K562 (cell line): ENCODE measurements around the gene FTO. TPM values are rescaled to one million over a fixed set of nuclear protein-coding genes. Genes with fewer than 3 reads are reported as not detected.
A peak's percentile ranks its signal among the peaks of the same experiment; 100 is the strongest.

Source experiments
- BMI1 ChIP-seq: fragments of 150-350 bp; IDR thresholded peaks from 2 replicates; pipeline ENCODE4 v1.6.1; 2014; ENCODE audit warnings: low read length
- BRF1 ChIP-seq: IDR thresholded peaks from 3 replicates; pipeline ENCODE4 v1.6.1; 2011; ENCODE audit warnings: borderline replicate concordance, mild to moderate bottlenecking; ENCODE audit not compliant: insufficient read length; ENCODE audit errors: extremely low read depth
- CHD2 ChIP-seq: IDR thresholded peaks from 2 replicates; pipeline ENCODE4 v1.6.1; 2011; ENCODE audit warnings: low read depth, low read length
- CTBP1 ChIP-seq: fragments of 450-650 bp; IDR thresholded peaks from 2 replicates; pipeline ENCODE4 v1.6.1; 2016; ENCODE audit warnings: borderline replicate concordance
- E2F3 ChIP-seq: fragments of 250-450 bp; sonication (Bioruptor Pico); IDR thresholded peaks from 2 replicates; pipeline ENCODE4 v1.4.0; 2020; ENCODE audit warnings: mild to moderate bottlenecking
- FOXK1 ChIP-seq: sonication (generic); formaldehyde crosslinking; IDR thresholded peaks from 2 replicates; pipeline ENCODE4 v1.8.0; 2022; ENCODE audit warnings: missing genetic modification reagents, mild to moderate bottlenecking, borderline replicate concordance
- HDAC3 ChIP-seq: fragments of 450-650 bp; IDR thresholded peaks from 2 replicates; pipeline ENCODE4 v1.6.1; 2018; ENCODE audit warnings: borderline replicate concordance, mild to moderate bottlenecking, moderate library complexity; ENCODE audit not compliant: partially characterized antibody
- HMGN3 ChIP-seq: IDR thresholded peaks from 2 replicates; pipeline ENCODE4 v1.6.1; 2011; ENCODE audit warnings: borderline replicate concordance, low read depth, mild to moderate bottlenecking, mixed read lengths, low read length; ENCODE audit not compliant: insufficient read length; ENCODE audit errors: extremely low read depth
- KDM2B ChIP-seq: fragments of 250-450 bp; sonication (Bioruptor Pico); IDR thresholded peaks from 2 replicates; pipeline ENCODE4 v1.8.0; 2021; ENCODE audit warnings: mild to moderate bottlenecking, moderate library complexity
- OTX1 ChIP-seq: fragments of 450-650 bp; formaldehyde crosslinking; IDR thresholded peaks from 2 replicates; pipeline ENCODE4 v1.4.0; 2022; ENCODE audit warnings: mild to moderate bottlenecking
- RFX1 ChIP-seq: fragments of 450-650 bp; IDR thresholded peaks from 2 replicates; pipeline ENCODE4 v1.6.1; 2016; ENCODE audit warnings: mild to moderate bottlenecking, moderate library complexity
- SMAD3 ChIP-seq: fragments of 450-650 bp; formaldehyde crosslinking; conservative IDR thresholded peaks from 2 replicates; pipeline ENCODE4 v1.4.0; 2020; ENCODE audit warnings: mild to moderate bottlenecking
- ZBTB40 ChIP-seq, 2 experiments: fragments of 450-650 bp in 1 of 2; sonication (generic) in 1 of 2; formaldehyde crosslinking in 1 of 2; IDR thresholded peaks; 2 replicates each; pipeline versions ENCODE4 v1.7.1 to v1.9.0; 2016 to 2022; ENCODE audit warnings: inconsistent platforms in 1 of 2, mild to moderate bottlenecking in 1 of 2, missing genetic modification reagents in 1 of 2
- ZNF395 ChIP-seq: fragments of 200-800 bp; sonication (Bioruptor generic); IDR thresholded peaks from 2 replicates; pipeline ENCODE4 v1.6.1; 2017; ENCODE audit warnings: missing genetic modification characterization, missing compliant biosample characterization
- ZNF717 ChIP-seq: fragments of 250-450 bp; sonication (Bioruptor Pico); IDR thresholded peaks from 2 replicates; pipeline ENCODE4 v1.5.0; 2021
- polyA plus RNA-seq, 8 experiments: library from polyadenylated mRNA; depleted of rRNA in 4 of 8; stranded (reverse) in 5 of 8; unstranded in 3 of 8; fragments of >200 nt; fragmentation: Nextera tagmentation in 2 of 8; fragmentation: Illumina TruSeq in 1 of 8; extraction: Ambion mirVana in 2 of 8; extraction: Trizol in 1 of 8; gene quantifications; 2 replicates each; pipeline versions ENCODE4 v1.2.1 to v1.2.3, GENCODE V29; 2011 to 2014; ENCODE audit warnings: inconsistent platforms in 1 of 8, missing spikeins in 1 of 8
- total RNA-seq, 7 experiments: library from RNA; depleted of rRNA in 6 of 7; stranded (reverse); fragments of >200 nt in 6 of 7; fragmentation: Illumina TruSeq in 2 of 7; extraction: Trizol in 2 of 7; gene quantifications; 2 replicates each; pipeline versions ENCODE4 v1.2.1 to v1.2.3, GENCODE V29; 2011 to 2021; ENCODE audit warnings: low replicate concordance in 1 of 7

The FTO gene
- total and polyA plus RNA-seq, 9 of the 15 experiments (the other 6 are each of a cell fraction or from before 2014, with no cell fraction given), result 11.3 to 27.7 (median 25.5) TPM

GRCh38 chr16:53703590-53704444 is at the start of gene FTO, which contains the start of gene RPGRIP1L (continued):
- TF ChIP-seq CHD2 (peak; percentile 92), BMI1 (peak; percentile 62), ZNF395 (CRISPR knock-in tag) (peak; percentile 75; the same call in 1 of the 2 replicates), FOXK1 (CRISPR knock-in tag) (no peak), RFX1 (peak; percentile 95), CTBP1 (peak; percentile 47; the same call in 1 of the 2 replicates), HDAC3 (peak; percentile 100), OTX1 (CRISPR knock-in tag) (no peak), SMAD3 (CRISPR knock-in tag) (no peak), ZNF717 (no peak), E2F3 (CRISPR knock-in tag) (no peak), HMGN3 (no peak), ZBTB40 (IDR thresholded peaks at IDR 0.05) (peak; percentile 69), ZBTB40 (CRISPR knock-in tag; IDR thresholded peaks at IDR 0.05) (no peak), KDM2B (no peak), BRF1 (no peak)
